Measurements from ENCODE around the gene UBTD1.
A peak's percentile ranks its signal among the peaks of the same experiment; 100 is the strongest.
"Not testable (repeated sequence)": the region's sequence is repeated elsewhere in the genome, so short reads cannot be mapped to it uniquely, and the experiment has no call there.

UBTD1 gene

DNA sequence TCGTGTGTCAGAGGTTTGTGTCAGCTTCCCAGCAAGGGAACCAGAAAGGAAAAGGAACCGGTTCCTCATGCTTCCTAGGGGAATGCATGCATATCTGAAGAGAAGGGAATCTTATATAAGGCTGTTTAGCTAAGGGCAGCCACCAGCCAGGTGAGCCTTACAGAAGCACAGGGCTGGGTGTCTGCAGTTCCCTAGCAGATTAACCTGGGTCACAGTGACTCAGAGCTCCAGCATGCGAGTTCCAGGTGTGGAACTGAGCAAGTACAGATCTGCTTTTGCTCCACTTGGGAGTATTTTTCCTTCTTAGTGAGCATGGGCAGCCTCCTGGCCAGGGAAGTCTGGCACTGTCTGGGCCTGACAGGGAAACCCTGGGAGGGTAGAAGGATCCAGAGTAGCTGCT, 72.9 kb downstream of the UBTD1 start:
- no peak for DNase-seq (ENCODE audit: extremely low spot score)
- TF ChIP-seq, protein P1, sequence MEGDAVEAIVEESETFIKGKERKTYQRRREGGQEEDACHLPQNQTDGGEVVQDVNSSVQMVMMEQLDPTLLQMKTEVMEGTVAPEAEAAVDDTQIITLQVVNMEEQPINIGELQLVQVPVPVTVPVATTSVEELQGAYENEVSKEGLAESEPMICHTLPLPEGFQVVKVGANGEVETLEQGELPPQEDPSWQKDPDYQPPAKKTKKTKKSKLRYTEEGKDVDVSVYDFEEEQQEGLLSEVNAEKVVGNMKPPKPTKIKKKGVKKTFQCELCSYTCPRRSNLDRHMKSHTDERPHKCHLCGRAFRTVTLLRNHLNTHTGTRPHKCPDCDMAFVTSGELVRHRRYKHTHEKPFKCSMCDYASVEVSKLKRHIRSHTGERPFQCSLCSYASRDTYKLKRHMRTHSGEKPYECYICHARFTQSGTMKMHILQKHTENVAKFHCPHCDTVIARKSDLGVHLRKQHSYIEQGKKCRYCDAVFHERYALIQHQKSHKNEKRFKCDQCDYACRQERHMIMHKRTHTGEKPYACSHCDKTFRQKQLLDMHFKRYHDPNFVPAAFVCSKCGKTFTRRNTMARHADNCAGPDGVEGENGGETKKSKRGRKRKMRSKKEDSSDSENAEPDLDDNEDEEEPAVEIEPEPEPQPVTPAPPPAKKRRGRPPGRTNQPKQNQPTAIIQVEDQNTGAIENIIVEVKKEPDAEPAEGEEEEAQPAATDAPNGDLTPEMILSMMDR (IDR thresholded peaks at IDR 0.05; ENCODE audit: control extremely low read depth, extremely low read depth, low read depth, missing control alignments): no peak
- CTCF ChIA-PET: interaction anchor here (0.7 to 4.9 kb wide), 27 partner anchors 10 to 164 kb away, joined by 3 to 55 read pairs (median 5); partner anchors contain the start of genes AVPI1, C10orf62, HOGA1 and ZFYVE27
- POLR2A ChIA-PET: no interaction called here

DNA sequence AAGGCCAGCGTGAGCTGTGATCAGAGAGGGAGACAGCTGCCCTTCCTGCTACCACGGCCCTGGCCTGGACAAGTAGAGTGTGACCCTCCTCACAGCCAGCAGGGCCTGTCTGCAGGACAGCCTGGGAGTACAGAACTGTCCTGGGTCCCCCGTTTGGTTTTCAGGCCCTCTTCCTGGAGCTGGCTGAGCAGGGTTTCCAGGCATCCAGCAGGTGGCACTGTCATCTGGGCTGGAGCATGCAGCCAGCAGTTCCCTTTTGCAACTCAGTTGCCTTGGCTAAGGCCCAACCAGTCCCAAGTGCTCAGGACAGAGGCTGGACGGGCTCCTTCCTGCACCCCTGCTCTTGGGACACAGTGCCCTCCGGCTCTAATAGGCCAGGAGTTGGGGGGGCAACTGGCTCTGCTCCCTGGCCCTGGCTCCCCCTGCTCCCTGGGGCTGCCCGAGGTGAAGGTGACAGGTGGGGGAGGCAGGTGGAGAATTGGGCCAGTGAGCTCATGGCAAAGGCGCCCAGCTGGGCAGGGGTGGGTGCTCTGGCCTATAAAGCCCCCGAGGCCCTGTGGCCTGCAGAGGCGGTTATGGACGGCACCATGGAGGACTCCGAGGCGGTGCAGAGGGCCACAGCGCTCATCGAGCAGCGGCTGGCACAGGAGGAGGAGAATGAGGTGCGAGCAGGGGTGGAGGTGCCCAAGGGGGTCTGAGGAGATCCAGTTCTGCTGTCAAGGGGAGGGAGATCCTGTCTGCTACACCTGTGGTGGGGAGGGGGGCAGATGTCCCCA, 73.7 kb downstream of the UBTD1 start, which contains the start of gene ANKRD2:
TSS of gene ANKRD2 (plus strand) at position 566 of the 776 bp plus-strand sequence. CDS start at position 576, 10 bp downstream.
- ChIA-PET CTCF (interaction anchor here (0.7 to 4.9 kb wide), 28 partner anchors 11 to 164 kb away, joined by 3 to 55 read pairs (median 5); partner anchors contain the start of genes AVPI1, C10orf62, HOGA1 and ZFYVE27), POLR2A (no interaction called here)
- TF ChIP-seq, protein P1 (IDR thresholded peaks at IDR 0.05; ENCODE audit: control extremely low read depth, extremely low read depth, low read depth, missing control alignments): peak; percentile 82
- DNase-seq (ENCODE audit: extremely low spot score): peak; percentile 83

DNA sequence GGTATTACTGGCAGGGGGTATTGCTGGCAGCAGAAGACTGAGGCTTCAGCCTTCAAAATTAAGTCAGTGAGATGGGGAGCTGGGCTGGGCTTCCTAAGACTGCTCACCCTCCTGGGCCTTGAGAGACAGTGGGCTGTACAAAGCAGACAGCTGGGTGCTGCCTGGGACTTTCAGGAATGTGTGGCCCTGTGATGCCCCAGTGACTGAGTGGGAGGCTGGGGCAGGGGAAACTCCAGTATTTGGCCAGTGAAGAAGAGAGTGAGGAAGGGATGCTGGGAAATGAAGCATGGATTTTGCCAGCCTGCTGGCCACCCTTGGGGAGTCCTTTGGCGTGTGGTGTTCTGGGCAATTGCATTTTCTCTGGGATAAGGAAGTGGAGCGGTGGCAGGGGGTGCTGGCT, 74.3 kb downstream of the UBTD1 start:
- no peak for DNase-seq (ENCODE audit: extremely low spot score)
- TF ChIP-seq, protein P1 (IDR thresholded peaks at IDR 0.05; ENCODE audit: control extremely low read depth, extremely low read depth, low read depth, missing control alignments): no peak
- POLR2A ChIA-PET: no interaction called here
- CTCF ChIA-PET: interaction anchor here (1.1 to 4.9 kb wide), 8 partner anchors 10 to 163 kb away, joined by 4 to 55 read pairs (median 10); partner anchors contain the start of genes C10orf62, HOGA1 and ZFYVE27

DNA sequence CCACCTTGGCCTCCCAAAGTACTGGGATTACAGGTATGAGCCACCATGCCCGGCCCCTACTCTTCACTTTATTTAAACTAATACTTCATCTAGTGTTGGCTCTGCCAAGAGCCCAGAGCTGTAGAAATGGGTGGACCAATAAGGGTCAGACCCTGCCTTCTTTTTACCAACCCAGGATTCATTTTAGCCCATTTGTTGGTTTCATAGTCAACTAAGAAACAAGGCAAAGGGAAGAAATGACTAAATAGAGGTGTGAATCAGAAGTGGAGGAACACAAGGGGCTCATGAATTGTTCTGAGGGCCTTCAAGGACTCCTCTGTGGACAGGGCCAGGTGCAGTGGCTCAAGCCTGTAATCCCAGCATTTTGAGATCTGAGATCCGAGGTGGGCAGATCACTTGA, 74.9 kb downstream of the UBTD1 start:
- TF ChIP-seq, protein P1 (IDR thresholded peaks at IDR 0.05; ENCODE audit: control extremely low read depth, extremely low read depth, low read depth, missing control alignments): no peak
- ChIA-PET CTCF (interaction anchor here (2.5 to 4.9 kb wide), 2 partner anchors 10 to 17 kb away, joined by 19 to 55 read pairs; partner anchors contain the start of genes C10orf62 and HOGA1), POLR2A (no interaction called here)
- DNase-seq (ENCODE audit: extremely low spot score): no peak

DNA sequence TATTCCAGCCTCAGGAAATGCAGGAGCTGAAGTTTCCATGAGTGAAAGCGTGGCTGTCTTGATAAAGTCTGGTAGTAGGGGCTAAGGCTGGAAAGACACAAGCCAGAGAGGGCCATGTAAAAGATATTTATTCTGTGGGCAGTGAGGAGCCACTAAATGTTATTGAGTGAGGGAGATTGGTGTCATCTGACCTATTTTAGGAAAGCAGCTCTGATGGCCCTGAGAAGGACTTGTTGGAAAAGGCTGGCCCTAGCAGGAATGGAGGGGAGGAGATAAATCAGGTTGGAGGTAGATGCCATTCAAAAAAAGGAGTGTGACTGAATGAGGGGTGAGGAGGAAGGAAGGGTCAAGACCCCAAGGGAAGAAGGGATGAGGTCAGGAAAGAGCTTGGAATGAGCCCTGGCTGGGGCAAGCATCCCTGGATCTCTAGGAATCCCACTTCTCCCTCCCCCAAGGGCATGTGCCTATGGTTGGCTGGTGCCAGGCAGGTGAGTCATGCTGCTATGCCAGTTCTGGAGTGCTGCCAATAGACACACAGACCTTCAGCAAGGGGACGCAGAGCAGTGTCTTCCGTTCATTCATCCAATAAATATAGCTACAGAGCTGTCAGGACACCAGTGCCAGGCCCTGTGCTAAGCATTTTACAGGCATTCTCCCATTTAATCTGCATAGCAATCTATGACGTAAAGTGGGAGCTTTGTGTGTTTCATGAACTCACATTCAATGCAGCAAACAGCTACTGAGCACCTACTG, 75.8 kb downstream of the UBTD1 start:
- POLR2A ChIA-PET: no interaction called here
- TF ChIP-seq, protein P1 (IDR thresholded peaks at IDR 0.05; ENCODE audit: control extremely low read depth, extremely low read depth, low read depth, missing control alignments): no peak
- no peak for DNase-seq (ENCODE audit: extremely low spot score)
- CTCF ChIA-PET: interaction anchor here (1.1 to 4.9 kb wide), 5 partner anchors 9 to 157 kb away, joined by 3 to 55 read pairs (median 3); partner anchors contain the start of gene HOGA1

DNA sequence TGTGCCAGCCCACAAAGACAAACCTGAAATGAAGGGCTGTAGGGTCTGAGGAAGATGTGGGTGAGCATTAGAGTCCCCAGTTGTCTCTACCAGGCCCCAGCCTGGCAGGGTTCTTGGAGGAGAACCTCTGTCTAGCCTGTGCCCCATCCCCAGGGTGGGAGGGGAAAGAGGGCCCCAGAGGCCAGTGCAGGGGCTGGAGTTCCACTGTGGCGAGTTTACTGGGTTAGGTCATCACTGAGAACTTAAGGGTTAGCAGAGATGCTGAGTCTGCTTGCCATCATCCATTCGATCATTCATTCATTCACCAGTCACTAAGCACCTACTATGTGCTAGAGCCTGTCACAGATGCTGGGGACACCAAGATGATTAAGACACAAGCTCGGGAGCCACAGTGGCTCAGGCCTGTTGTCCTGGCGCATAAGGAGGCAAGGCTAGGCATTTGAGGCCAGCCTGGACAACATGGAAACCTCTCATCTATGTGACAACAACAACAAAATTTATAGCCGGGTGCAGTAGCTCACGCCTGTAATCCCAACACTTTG, 76.5 kb downstream of the UBTD1 start:
- TF ChIP-seq, protein P1 (IDR thresholded peaks at IDR 0.05; ENCODE audit: control extremely low read depth, extremely low read depth, low read depth, missing control alignments): no peak
- POLR2A ChIA-PET: no interaction called here
- DNase-seq (ENCODE audit: extremely low spot score): no peak
- CTCF ChIA-PET: interaction anchor here (1.1 to 4.9 kb wide), 7 partner anchors 8 to 156 kb away, joined by 3 to 55 read pairs (median 3); partner anchors contain the start of gene HOGA1

DNA sequence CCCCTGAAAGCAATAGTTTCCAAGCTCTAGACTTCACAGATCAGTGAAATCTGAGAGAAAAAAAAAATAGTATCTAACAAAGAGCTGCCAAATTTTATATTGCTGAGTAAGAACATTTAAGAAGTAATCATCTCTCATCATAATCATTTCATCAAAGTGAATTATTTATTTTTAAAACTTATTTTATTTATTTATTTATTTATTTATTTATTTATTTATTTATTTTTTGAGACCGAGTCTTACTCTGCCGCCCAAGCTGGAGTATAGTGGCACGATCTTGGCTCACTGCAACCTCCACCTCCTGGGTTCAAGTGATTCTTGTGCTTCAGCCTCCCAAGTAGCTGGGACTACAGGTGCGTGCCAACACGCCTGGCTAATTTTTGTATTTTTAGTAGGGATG, 77.8 kb downstream of the UBTD1 start:
- POLR2A ChIA-PET; DNase-seq (ENCODE audit: extremely low spot score): not testable (repeated sequence)
- CTCF ChIA-PET: interaction anchor here (1.2 to 1.4 kb wide), 2 partner anchors 42 to 125 kb away, joined by 3 read pairs; no protein-coding TSS in a partner anchor

Data from GM10248 (cell line).